Ectodermal cell (in vitro differentiated cells): ENCODE data around the gene ANO9.
"Not testable (repeated sequence)": the region's sequence is repeated elsewhere in the genome, so short reads cannot be mapped to it uniquely, and the experiment has no call there.

ENCODE experiments used
- H3K27ac ChIP-seq: 2 replicates; pipeline ENCODE4 v1.7.0; 2013; ENCODE audit warnings: mild to moderate bottlenecking, low read depth, low read length; ENCODE audit not compliant: insufficient read depth, poor library complexity, severe bottlenecking
- H3K27me3 ChIP-seq: 2 replicates; pipeline ENCODE4 v1.7.0; 2013; ENCODE audit warnings: mild to moderate bottlenecking, low read length; ENCODE audit not compliant: insufficient read depth, control insufficient read depth, poor library complexity, severe bottlenecking
- H3K36me3 ChIP-seq: one replicate; pipeline ENCODE4 v1.7.0; 2013; ENCODE audit warnings: low read length; ENCODE audit not compliant: control insufficient read depth, insufficient read depth
- H3K4me1 ChIP-seq: one replicate; pipeline ENCODE4 v1.7.0; 2013; ENCODE audit warnings: low read length; ENCODE audit not compliant: control insufficient read depth, insufficient read depth
- H3K4me3 ChIP-seq: 2 replicates; pipeline ENCODE4 v1.7.0; 2013; ENCODE audit warnings: low read depth, low read length, control low read depth; ENCODE audit not compliant: insufficient read depth
- H3K9me3 ChIP-seq: 2 replicates; pipeline ENCODE4 v1.7.0; 2013; ENCODE audit warnings: mild to moderate bottlenecking, low read length, moderate library complexity; ENCODE audit not compliant: control insufficient read depth
- WGBS, 2 experiments: methylation state at CpG; one replicate each; pipeline ENCODE4 v1.1.7; 2013; ENCODE audit warnings: missing lambda C conversion rate in 2 of 2; 5-methylcytosine and 5-hydroxymethylcytosine counted together

ANO9 gene

DNA sequence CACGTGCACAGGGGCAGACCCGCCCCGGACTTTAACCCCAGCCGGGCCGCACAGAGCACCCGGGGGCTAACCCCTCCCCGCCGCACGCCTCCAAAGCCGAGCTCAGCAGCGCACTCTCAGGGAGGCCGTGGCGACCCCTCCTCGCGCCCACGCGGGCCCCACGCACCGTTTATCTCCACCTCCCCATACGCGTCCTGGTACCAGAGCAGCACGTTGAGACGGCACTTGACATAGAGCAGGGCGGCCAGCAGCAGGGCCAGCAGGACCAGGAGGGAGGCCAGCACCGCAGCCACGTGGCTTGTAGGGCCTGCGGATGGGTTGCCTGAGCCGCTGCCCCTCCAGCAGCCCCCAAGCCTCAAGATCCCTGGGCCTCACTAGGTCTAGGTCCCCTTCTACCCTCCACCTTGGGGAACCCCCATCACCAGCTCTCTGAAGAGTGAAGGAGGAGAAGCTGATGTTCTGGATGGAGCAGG, 34.1 kb downstream of the ANO9 start:
- no peaks in the 10 kb centered on the region for H3K36me3 ChIP-seq
- H3K27me3 ChIP-seq: peaks cover 14% of the 10 kb centered on the region
- no peaks in the 10 kb centered on the region for H3K9me3 ChIP-seq
- no peak overlapping the region for H3K27ac ChIP-seq
- no peaks in the 10 kb centered on the region for H3K4me1 ChIP-seq
- no peak overlapping the region for H3K4me3 ChIP-seq
- 86 to 87% methylated on average over 28 of the region's 28 CpGs for WGBS, 2 experiments

DNA sequence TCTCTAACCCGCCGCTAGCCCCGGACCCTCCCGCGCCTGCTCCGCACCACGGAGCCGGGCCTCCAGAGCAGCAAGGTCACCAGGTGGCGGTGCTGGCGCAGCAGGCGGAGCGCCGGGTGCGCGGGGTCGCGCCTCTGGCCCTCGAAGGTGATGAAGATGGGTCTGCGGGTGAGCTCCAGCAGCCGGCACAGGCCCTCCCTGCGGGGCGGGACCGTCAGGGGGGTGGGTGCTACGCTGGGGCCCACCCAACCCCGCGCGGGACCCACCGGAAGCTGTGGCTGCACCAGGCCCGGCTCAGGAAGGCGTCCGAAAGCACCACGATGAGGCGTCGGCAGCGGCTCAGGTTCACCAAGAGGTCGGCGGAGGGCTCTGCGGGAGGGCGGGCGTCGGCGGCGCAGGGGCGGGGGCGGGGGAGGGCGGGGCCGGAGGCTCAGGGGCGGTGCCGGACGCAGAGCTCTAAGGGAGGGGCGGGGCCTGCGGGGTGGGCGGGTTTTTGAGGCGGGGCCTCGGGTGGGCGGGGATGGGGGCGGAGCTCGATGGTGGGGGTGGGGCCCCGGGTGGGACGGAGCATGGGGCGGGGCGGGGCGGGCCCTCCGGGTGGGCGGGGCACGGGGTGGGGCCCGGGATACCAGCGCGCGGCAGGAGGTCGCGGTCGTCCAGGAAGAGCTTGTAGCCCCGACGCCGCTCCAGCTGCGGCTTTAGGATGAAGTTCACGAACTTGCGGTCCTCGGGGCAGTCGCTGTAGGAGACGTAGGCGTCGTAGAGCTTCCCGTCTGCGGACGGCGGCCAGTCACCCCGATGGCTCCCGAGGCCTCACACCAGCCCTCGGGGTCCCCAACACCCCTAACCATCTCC, 34.8 kb downstream of the ANO9 start:
- H3K4me3 ChIP-seq: peak overlapping the region; percentile 45
- no peak overlapping the region for H3K27ac ChIP-seq

DNA sequence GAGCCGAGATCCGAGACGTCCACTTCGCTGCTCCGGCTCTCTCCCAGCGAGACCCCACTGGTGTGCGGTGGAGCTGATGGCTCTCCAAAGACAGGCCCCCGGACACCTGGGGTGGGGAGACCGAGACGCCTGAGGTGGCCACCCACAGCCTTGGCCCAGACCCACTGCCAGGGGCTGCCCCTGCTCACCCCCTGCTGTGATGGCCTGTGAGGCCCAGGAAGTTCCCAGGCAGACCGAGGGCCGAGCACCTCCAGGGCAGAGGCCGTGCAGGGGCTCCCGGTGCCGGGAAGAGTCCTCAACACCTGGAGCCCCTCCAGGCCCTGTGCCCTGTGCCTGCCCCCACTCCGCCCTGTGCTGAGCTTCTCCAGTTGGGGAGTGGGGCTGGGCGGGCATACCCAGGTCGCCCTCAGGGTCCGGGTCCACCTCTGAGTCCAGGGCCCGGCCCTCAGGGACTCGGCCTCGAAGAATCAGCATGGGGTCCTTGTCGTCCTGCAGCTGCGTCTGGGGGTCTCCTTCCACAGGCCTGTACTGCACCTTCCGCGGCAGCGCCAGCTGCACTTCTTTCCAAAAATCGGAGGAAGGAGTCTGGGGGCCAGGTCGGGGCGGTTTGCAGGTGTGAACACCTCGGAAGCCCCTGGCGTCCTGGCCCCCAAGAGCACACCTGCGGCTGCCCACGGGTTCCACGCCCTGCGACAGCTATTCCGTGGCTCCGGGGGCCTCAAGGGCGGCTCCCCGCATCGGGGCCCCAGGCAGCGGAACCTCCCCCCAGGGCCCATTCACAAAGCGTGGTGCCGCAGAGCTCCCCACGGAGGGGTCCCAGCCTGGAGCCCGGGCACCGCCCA, 35.6 kb downstream of the ANO9 start:
- Histone ChIP-seq H3K27ac (no peak overlapping the region), H3K9me3 (no peaks in the 10 kb centered on the region), H3K4me1 (no peaks in the 10 kb centered on the region), H3K36me3 (no peaks in the 10 kb centered on the region), H3K4me3 (peak overlapping the region; percentile 45), H3K27me3 (peaks cover 14% of the 10 kb centered on the region)
- WGBS, 2 experiments: 82% methylated on average over 47 of the region's 47 CpGs

More for the DNA sequence above, 34.8 kb downstream of the ANO9 start:
- no peaks in the 10 kb centered on the region for H3K4me1 ChIP-seq
- 12% methylated on average over 83 to 84 of the region's 91 CpGs for WGBS, 2 experiments
- H3K27me3 ChIP-seq: peaks cover 14% of the 10 kb centered on the region
- no peaks in the 10 kb centered on the region for H3K9me3 ChIP-seq
- H3K36me3 ChIP-seq: no peaks in the 10 kb centered on the region

DNA sequence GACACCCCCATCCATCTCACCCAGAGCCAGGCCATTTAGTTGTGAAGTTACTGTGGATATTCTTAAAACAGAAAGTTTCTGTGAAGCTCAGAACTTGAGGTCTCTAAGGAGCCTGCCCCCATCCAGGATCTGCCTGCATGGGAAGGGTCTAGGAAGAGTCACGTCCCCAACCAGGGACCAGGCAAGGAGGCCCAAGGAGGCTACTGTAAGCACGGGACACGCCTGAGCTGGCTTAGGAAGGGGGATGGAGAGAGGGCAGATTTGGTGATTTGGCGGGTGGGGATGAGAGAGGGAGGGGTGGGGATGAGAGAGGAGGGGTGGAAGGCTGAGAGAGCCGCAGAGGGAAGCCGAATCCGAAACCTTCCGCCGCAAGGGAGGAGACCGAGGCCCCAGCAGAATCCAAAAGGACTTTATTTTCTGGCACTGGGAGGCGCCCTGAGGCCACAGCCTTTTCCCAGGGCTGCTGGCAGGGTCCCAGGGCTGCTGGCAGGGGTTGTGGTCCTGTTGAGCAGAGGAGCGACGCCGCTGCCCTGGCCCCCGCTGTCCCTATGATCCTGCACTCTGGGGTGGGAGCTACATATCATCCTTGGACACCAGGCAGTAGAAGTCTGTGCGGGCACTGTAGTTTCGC, 36.4 kb downstream of the ANO9 start:
- Histone ChIP-seq H3K36me3 (no peaks in the 10 kb centered on the region), H3K4me1 (no peaks in the 10 kb centered on the region), H3K9me3 (no peaks in the 10 kb centered on the region), H3K4me3 (no peak overlapping the region), H3K27me3 (peaks cover 14% of the 10 kb centered on the region), H3K27ac (no peak overlapping the region)
- 76 to 80% methylated on average over 17 of the region's 17 CpGs for WGBS, 2 experiments

DNA sequence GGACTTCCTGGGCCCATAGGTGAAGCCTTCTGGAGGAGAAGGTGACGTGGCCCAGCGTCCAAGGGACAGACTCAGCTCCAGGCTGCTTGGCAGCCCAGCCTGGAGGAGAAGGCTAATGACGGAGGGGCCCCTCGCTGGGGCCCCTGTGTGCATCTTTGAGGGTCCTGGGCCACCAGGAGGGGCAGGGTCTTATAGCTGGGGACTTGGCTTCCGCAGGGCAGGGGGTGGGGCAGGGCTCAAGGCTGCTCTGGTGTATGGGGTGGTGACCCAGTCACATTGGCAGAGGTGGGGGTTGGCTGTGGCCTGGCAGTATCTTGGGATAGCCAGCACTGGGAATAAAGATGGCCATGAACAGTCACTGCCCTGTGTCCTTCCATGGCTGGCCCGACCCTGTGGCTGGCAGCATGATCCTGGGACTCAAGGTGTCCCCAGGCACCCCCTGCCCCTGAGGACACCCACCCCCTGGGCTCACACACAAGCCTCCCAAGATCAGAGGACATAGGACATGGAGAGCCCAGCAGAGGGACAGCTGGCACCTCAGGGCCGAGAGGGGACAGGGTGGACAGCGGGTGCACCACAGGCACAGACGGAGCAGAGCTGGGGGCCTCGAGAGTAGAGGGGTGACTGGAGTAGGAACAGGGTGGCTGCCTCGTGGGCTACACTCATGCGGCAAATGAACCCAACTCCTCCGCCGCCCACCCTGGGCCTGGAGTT, 37.1 kb downstream of the ANO9 start:
- no peaks in the 10 kb centered on the region for H3K9me3 ChIP-seq
- no peak overlapping the region for H3K27ac ChIP-seq
- H3K27me3 ChIP-seq: peaks cover 14% of the 10 kb centered on the region
- no peaks in the 10 kb centered on the region for H3K4me1 ChIP-seq
- no peaks in the 10 kb centered on the region for H3K36me3 ChIP-seq
- H3K4me3 ChIP-seq: no peak overlapping the region
- WGBS, 2 experiments: 92 to 93% methylated on average over 14 of the region's 14 CpGs

DNA sequence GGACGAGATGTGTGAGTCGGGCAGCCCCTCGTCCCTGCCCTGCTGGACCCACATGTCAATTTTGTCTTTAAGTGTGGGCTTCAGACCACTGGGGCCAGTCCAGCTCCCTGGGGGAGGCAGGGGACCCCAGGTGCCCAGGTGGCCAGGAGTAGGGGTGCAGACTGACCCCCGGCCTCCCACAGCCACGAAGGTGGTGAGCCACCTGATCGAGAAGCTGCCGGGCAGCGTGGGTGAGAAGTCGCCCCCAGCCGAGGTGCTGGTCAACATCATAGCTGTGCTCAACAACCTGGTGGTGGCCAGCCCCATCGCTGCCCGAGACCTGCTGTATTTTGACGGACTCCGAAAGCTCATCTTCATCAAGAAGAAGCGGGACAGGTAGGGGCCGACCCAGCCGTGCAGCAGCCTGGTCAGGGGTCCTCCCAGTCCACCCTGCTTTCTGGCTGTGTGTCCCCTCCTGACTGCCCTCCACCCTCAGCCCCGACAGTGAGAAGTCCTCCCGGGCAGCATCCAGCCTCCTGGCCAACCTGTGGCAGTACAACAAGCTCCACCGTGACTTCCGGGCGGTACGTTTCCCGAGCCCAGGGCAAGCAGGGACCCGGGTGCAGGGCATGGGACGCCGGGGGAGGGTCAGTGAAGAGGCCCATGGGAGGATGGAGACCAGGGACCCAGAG, 37.9 kb downstream of the ANO9 start:
- no peak overlapping the region for H3K4me3 ChIP-seq
- WGBS, 2 experiments: 93% methylated on average over 27 of the region's 27 CpGs
- H3K27ac ChIP-seq: no peak overlapping the region

DNA sequence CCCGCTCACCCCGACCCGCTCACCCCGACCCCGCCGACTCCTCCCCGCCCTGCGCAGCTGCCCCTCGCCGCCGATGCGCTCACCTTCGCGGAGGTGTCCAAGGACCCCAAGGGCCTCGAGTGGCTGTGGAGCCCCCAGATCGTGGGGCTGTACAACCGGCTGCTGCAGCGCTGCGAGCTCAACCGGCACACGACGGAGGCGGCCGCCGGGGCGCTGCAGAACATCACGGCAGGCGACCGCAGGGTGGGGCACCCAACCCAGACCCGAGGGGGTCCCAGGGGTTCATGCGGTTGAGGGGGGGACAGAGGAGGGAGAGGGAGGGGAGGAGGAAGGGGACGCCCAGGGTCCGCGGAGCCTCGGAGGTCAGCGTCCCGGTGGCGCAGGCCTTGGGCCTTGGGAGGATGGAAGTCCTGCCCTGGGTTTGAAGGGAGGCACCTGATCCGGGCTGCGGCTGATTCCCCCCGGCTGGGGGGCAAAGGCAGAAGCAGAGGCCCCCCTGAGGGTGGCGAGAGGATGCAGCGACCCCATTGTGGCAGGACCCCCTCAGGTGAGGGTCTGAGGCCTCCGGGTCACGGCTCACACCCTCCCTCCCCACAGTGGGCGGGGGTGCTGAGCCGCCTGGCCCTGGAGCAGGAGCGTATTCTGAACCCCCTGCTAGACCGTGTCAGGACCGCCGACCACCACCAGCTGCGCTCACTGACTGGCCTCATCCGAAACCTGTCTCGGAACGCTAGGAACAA, 38.6 kb downstream of the ANO9 start:
- no peaks in the 10 kb centered on the region for H3K36me3 ChIP-seq
- no peak overlapping the region for H3K27ac ChIP-seq
- no peaks in the 10 kb centered on the region for H3K4me1 ChIP-seq
- H3K9me3 ChIP-seq: no peaks in the 10 kb centered on the region
- WGBS, 2 experiments: 92 to 93% methylated on average over 55 of the region's 55 CpGs
- H3K4me3 ChIP-seq: no peak overlapping the region
- peaks cover 14% of the 10 kb centered on the region for H3K27me3 ChIP-seq

More for the DNA sequence above, 37.9 kb downstream of the ANO9 start:
- no peaks in the 10 kb centered on the region for H3K4me1 ChIP-seq
- H3K9me3 ChIP-seq: no peaks in the 10 kb centered on the region
- no peaks in the 10 kb centered on the region for H3K36me3 ChIP-seq
- H3K27me3 ChIP-seq: peaks cover 14% of the 10 kb centered on the region

DNA sequence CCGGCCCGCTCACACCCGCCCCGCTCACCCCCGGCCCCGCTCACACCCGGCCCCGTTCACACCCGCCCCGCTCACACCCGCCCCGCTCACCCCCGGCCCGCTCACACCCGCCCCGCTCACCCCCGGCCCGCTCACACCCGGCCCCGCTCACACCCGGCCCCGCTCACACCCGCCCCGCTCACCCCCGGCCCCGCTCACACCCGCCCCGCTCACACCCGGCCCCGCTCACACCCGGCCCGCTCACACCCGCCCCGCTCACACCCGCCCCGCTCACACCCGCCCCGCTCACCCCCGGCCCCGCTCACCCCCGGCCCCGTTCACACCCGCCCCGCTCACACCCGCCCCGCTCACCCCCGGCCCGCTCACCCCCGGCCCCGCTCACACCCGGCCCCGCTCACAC, 40.6 kb downstream of the ANO9 start:
- 95 to 96% methylated on average over 40 to 41 of the region's 52 CpGs for WGBS, 2 experiments
- H3K27ac ChIP-seq, H3K4me1 ChIP-seq, H3K4me3 ChIP-seq, H3K9me3 ChIP-seq, H3K27me3 ChIP-seq, H3K36me3 ChIP-seq: not testable (repeated sequence)

DNA sequence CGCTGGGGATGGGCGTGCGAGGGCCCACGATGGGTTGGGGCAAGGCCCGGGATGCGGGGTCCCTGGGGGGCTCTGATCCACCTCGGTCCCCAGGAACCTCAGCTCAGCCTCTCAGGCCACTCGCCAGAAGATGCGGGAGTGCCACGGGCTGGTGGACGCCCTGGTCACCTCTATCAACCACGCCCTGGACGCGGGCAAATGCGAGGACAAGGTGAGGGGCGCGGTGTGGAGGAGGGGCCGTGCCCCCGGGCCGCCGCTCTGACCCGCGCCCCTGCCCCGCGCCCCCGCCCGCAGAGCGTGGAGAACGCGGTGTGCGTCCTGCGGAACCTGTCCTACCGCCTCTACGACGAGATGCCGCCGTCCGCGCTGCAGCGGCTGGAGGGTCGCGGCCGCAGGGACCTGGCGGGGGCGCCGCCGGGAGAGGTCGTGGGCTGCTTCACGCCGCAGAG, 41.5 kb downstream of the ANO9 start:
- WGBS, 2 experiments: 95% methylated on average over 50 of the region's 50 CpGs
- Histone ChIP-seq H3K9me3 (no peaks in the 10 kb centered on the region), H3K4me3 (no peak overlapping the region), H3K27ac (no peak overlapping the region), H3K27me3 (no peaks in the 10 kb centered on the region), H3K4me1 (no peaks in the 10 kb centered on the region), H3K36me3 (no peaks in the 10 kb centered on the region)
